AG09309 (cell line): Measurements from ENCODE around the gene MPZL1.

ENCODE experiments used
- DNase-seq: peaks from one replicate; pipeline ENCODE4 v3.0.0-alpha.2; 2010; ENCODE audit warnings: low read depth
- H3K4me3 ChIP-seq: 2 replicates; pipeline ENCODE4 v1.5.1; 2011; ENCODE audit warnings: mild to moderate bottlenecking, low read depth, low read length, moderate library complexity; ENCODE audit not compliant: control insufficient read depth
- CTCF ChIP-seq: IDR thresholded peaks from 2 replicates; pipeline ENCODE4 v1.5.1; 2011; ENCODE audit warnings: mild to moderate bottlenecking, low read depth, low read length, inconsistent platforms; ENCODE audit not compliant: insufficient read depth, control insufficient read depth; ENCODE audit errors: missing control alignments

MPZL1 gene

DNA sequence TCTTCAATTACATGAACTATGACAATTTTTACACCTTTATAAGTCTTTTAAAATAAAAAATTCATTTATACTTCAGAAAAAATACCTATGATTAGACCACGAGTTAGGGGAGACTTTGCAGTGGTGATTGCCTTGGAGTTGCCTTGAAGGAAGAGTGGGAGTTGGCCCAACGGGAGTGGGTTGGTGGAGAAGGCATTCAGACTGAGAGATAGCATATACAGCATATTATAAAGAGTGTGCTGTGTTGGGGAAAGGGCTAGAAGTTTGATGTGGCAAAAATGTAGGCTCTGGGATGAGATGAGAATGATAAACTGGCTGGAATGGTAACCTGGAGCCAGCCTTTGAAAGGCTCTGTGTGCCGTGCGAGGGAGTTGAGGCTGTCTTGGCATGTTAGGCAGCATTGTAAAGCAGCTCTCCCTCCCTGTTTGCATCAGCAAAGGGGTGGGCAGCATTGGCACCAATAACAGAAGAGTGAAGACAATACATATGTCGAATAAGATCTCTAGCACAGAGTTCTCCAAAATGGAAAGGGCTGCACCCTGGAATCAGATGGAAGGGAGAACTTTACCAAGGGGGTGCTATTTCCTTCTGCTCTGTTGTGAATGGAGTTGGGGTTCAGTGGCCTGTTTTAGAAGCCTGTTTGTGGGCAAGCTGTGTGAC lies 24.4 kb downstream of the MPZL1 start:
- DNase-seq = no peak
- TF ChIP-seq CTCF = no peak
- no peak overlapping the region for H3K4me3 ChIP-seq

DNA sequence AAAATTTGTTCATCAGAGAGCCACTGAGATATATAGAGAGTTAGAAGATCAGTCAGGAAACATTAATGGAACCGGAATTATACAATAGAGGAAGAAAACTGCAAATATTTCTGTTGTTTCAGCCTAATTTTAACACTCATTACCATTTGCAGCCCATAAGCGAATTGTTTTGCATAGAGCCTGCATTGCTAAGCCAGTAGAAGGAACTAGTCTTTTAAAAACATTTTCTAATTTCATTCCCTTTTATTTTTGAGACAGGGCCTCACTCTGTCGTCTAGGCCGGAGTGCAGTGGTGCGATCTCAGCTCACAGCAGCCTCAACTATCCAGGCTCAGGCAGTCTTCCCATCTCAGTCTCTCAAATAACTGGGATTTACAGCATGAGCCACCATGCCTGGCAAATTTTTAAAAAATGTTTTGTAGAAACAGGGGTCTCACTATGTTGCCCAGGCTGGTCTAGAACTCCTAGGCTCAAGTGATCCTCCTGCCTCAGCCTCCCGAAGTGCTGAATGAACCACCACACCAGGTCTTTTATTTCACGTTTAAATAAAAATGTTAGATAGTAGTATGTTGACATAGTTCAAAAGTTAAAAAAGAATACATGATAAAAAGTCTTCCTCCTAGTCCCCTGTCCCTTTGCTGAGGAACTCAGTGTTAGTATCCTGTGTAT lies 25.3 kb downstream of the MPZL1 start:
- DNase-seq = no peak
- no peak for TF ChIP-seq CTCF
- H3K4me3 ChIP-seq = no peak overlapping the region

- no peak for TF ChIP-seq CTCF
- no peak overlapping the region for H3K4me3 ChIP-seq
- no peak for DNase-seq
Measured at GRCh38 chr1:167747988-167748387, 26.2 kb downstream of the MPZL1 start.

- no peak for DNase-seq
Measured at GRCh38 chr1:167748906-167749305, 27.1 kb downstream of the MPZL1 start.

DNA sequence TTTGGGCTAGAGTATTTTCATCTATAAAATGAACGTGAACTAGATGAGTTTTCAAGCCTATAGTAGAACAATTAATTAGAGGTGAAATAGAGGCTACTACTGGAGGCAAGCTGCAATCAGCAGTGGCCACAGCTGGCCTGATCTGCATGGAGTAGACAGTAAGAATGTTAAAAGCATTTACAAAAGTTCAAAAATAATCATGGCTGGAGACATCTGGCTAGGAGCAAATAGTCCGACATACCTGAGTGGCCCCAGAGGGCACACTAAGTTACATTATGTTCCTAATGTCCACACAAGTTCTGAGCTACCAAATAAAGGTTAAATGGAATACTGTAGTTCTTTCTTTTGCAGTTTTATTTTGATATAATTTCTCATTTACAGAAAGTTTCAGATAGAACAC lies 28.0 kb downstream of the MPZL1 start:
- no peak overlapping the region for H3K4me3 ChIP-seq
- no peak for DNase-seq
- TF ChIP-seq CTCF = no peak

More at GRCh38 chr1:167748906-167749305, 27.1 kb downstream of the MPZL1 start:
- no peak for TF ChIP-seq CTCF
- no peak overlapping the region for H3K4me3 ChIP-seq

- no peak overlapping the region for H3K4me3 ChIP-seq
- no peak for TF ChIP-seq CTCF
- no peak for DNase-seq
Measured at GRCh38 chr1:167750641-167751040, 28.9 kb downstream of the MPZL1 start.

DNA sequence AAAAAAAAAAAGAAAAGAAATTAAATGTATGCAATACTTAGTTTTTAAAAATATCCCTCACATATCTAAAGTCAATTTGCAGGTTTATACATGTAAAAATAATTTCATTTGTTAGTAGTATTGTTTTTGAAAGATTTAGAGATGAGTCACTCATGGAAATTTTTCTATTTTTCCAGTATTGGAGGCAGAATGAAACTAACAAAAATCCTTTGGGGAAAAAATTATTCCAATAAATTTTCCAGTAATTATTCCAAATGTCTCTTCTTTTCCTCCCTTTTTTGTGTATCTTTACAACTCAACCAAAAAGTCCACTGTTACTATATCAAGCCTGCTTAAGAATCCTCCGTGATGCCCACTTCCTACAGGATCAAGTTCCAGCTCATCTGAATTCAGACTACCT lies 29.9 kb downstream of the MPZL1 start:
- no peak overlapping the region for H3K4me3 ChIP-seq
- no peak for DNase-seq
- no peak for TF ChIP-seq CTCF
